Gastrocnemius medialis (tissue), 4 donors: ENCODE data around the gene PROZ. TPM values are rescaled to one million over a fixed set of nuclear protein-coding genes. Genes with fewer than 3 reads are reported as not detected.
A peak's percentile ranks its signal among the peaks of the same experiment; 100 is the strongest.

ENCODE experiments used
- ATAC-seq, 2 donors: fragments of 150-250 bp; one replicate each; pipeline ENCODE4 v1.9.1; 2016
- DNase-seq, 2 donors: peaks; one replicate each; pipeline ENCODE4 v3.0.0-alpha.2; 2019
- H3K27ac ChIP-seq, 4 donors: fragments of 200-600 bp; sonication (generic); 1 replicate in 1 of 4; 2 replicates in 3 of 4; pipeline ENCODE4 v1.5.1; 2016 to 2018; ENCODE audit warnings: mild to moderate bottlenecking in 2 of 4, moderate library complexity in 1 of 4
- H3K27me3 ChIP-seq, 3 donors: fragments of 200-600 bp; sonication (generic) in 2 of 3; 1 replicate in 1 of 3; 2 replicates in 2 of 3; pipeline versions ENCODE4 v1.5.1 to v1.6.0; 2016 to 2019; ENCODE audit warnings: mild to moderate bottlenecking in 1 of 3, moderate library complexity in 1 of 3
- H3K36me3 ChIP-seq, 2 donors: fragments of 200-600 bp; sonication (generic) in 1 of 2; one replicate each; pipeline ENCODE4 v1.5.1; 2017 to 2018
- H3K4me1 ChIP-seq, 2 donors: fragments of 200-600 bp; sonication (generic) in 1 of 2; one replicate each; pipeline ENCODE4 v1.5.1; 2016 to 2017; ENCODE audit warnings: mild to moderate bottlenecking in 2 of 2
- H3K4me3 ChIP-seq, 4 donors: fragments of 200-600 bp; sonication (generic) in 3 of 4; 1 replicate in 1 of 4; 2 replicates in 3 of 4; pipeline ENCODE4 v1.5.1; 2016 to 2019; ENCODE audit warnings: mild to moderate bottlenecking in 2 of 4
- H3K9me3 ChIP-seq, 3 donors: fragments of 200-600 bp; sonication (generic) in 2 of 3; 1 replicate in 1 of 3; 2 replicates in 2 of 3; pipeline ENCODE4 v1.5.1; 2016 to 2019
- POLR2A ChIP-seq, 2 donors: fragments of 450-650 bp; IDR thresholded peaks; one replicate each; pipeline ENCODE4 v1.6.1; 2017; ENCODE audit warnings: antibody characterized with exemption in 2 of 2, mild to moderate bottlenecking in 2 of 2, moderate library complexity in 2 of 2
- in situ Hi-C, 4 donors: fragments of 200-750 bp; cut with MboI; loops; one replicate each; pipeline versions ENCODE4 v1.15.0 to v1.8.0; 2017; ENCODE audit warnings: low sequenced_read_pairs in 4 of 4
- intact Hi-C: fragments of 100-400 bp; cut with DNase I; formaldehyde crosslinking; loops from one replicate; pipeline ENCODE4 v1.15.1; 2023; ENCODE audit warnings: low total_unique reads
- total RNA-seq, 4 donors: library from RNA; depleted of rRNA; stranded (reverse); fragments of >200 nt; gene quantifications; one replicate each; pipeline versions ENCODE4 v1.1.0 to v1.2.3, GENCODE V29; 2016
- TF ChIP-seq, protein P1 (sequence below), 5 experiments: fragments of 450-650 bp in 3 of 5; fragments of 200-600 bp in 2 of 5; sonication (generic) in 2 of 5; IDR thresholded peaks in 4 of 5; conservative IDR thresholded peaks in 1 of 5; 1 replicate in 4 of 5; 2 replicates in 1 of 5; pipeline ENCODE4 v1.5.1; 2016 to 2019; ENCODE audit warnings: antibody characterized with exemption in 5 of 5, mild to moderate bottlenecking in 3 of 5, moderate library complexity in 3 of 5

The PROZ gene
- total RNA-seq, 4 donors from 2014 or later: not detected

DNA sequence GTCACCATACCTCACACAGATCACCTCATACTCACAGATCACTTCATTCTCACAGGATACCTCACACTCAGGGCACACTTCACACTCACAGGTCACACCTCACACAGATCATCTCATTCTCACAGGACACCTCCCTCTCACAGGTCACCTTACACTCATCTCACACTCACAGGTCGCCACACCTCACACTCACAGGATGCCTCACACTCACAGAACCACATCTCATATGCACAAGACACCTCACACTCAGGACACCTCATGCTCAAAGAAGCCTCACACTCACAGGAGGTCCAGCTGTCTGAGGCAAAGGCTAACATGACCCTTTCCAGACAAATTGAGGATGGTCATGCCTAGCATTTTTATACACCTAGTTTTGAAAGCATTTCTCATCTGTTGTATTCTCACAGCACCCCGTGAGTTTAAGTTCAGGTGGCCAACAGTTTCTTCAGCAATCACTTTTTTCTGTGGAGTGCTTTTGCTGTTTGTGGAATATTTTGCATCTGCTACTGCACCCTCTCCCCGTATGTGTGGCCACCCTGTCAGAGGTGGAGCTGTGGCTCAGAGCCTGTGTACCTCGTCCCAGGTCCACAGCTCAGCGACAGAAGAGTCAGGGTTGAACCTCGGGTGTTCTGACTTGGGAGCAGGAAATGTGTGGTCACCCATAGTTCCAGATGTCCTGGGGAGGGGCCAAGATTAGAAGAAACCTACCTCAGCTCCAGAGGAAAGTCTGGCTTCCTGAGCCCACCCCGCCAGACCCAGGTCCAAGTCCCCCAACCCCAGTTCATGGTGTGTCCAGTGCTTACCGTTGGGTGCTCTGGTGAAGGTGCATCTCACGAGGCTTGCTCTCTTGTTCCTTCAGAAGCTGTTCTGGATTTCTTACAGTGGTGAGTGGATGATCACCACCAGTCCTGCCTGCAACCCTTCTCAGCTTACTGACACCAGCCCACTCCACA, 45.3 kb upstream of the PROZ start:
- H3K27me3 ChIP-seq: peaks cover 26 to 29% (median 29%) of the 10 kb centered on the region in 3 donors
- H3K36me3 ChIP-seq: no peaks in the 10 kb centered on the region
- DNase-seq (peak in 1 of 2 donors; percentile 2), ATAC-seq (no peak)
- in situ Hi-C loops (no loop called here), intact Hi-C loops (no loop called here)
- no peak overlapping the region for H3K4me3 ChIP-seq
- H3K27ac ChIP-seq: no peak overlapping the region
- no peaks in the 10 kb centered on the region for H3K4me1 ChIP-seq
- TF ChIP-seq POLR2A (IDR thresholded peaks at IDR 0.05): no peak
- TF ChIP-seq, protein P1, sequence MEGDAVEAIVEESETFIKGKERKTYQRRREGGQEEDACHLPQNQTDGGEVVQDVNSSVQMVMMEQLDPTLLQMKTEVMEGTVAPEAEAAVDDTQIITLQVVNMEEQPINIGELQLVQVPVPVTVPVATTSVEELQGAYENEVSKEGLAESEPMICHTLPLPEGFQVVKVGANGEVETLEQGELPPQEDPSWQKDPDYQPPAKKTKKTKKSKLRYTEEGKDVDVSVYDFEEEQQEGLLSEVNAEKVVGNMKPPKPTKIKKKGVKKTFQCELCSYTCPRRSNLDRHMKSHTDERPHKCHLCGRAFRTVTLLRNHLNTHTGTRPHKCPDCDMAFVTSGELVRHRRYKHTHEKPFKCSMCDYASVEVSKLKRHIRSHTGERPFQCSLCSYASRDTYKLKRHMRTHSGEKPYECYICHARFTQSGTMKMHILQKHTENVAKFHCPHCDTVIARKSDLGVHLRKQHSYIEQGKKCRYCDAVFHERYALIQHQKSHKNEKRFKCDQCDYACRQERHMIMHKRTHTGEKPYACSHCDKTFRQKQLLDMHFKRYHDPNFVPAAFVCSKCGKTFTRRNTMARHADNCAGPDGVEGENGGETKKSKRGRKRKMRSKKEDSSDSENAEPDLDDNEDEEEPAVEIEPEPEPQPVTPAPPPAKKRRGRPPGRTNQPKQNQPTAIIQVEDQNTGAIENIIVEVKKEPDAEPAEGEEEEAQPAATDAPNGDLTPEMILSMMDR (IDR thresholded peaks at IDR 0.05 in 4 of 5, conservative IDR thresholded peaks at IDR 0.05 in 1 of 5): no peak
- no peaks in the 10 kb centered on the region for H3K9me3 ChIP-seq

- H3K27me3 ChIP-seq: peaks cover 26 to 29% (median 29%) of the 10 kb centered on the region in 3 donors
These were observed 44.6 kb upstream of the PROZ start for GRCh38 chr13:113113846-113114271.

DNA sequence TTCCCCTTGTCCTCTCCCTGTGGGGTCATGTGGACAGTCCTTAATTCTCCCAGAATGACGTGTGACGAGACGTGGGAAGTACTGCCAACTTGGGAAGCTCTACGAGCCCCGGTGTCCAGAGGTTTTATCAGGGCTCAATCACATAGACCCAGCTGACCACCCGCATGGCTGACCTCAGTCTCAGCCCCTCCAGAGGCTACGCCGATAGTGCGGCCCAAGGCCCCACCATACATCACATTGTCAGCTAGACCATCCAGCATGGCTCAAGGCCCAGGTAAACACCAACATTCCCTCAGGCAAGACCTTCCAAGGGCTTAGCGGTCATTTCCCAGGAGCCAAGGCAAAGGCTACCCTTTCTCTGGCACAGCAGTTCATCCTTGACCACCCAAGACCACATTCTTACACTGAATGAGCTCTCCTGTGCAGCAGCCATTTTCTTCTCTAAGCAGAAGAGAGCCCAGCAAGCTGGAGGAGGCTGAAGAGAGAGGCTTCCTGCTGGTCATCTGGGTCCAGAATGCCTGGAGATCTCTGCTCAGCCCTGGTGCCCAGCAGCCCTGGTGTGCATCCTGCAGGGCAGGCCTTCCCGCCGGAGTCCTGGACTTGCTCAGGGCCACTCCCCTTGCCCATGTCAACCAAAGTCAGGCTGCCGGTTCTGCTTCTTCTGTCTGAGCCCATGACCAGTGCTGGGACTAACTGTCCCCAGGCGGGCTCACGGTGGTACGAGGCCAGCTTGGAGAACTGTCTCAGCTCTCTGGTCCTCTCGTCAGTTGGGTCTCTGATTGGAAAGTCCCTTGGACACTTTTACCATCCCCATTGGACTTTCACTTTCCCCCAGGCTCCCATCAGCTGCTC, 43.7 kb upstream of the PROZ start:
- no peaks in the 10 kb centered on the region for H3K36me3 ChIP-seq
- no peaks in the 10 kb centered on the region for H3K4me1 ChIP-seq
- H3K27ac ChIP-seq: no peak overlapping the region
- peak in 1 of 2 donors; percentile 6 for DNase-seq
- no peak overlapping the region for H3K4me3 ChIP-seq
- TF ChIP-seq, protein P1 (IDR thresholded peaks at IDR 0.05 in 4 of 5, conservative IDR thresholded peaks at IDR 0.05 in 1 of 5): no peak
- no peak for TF ChIP-seq POLR2A (IDR thresholded peaks at IDR 0.05)
- no peaks in the 10 kb centered on the region for H3K9me3 ChIP-seq
- ATAC-seq: no peak
- in situ Hi-C loops: no loop called here
- H3K27me3 ChIP-seq: peaks cover 19 to 24% (median 22%) of the 10 kb centered on the region in 3 donors
- intact Hi-C loops: no loop called here

More at GRCh38 chr13:113113846-113114271, 44.6 kb upstream of the PROZ start:
- no peak overlapping the region for H3K27ac ChIP-seq
- no peaks in the 10 kb centered on the region for H3K9me3 ChIP-seq
- ATAC-seq: no peak
- peak in 1 of 2 donors; percentile 4 for DNase-seq
- H3K4me1 ChIP-seq: no peaks in the 10 kb centered on the region
- no peaks in the 10 kb centered on the region for H3K36me3 ChIP-seq
- in situ Hi-C loops (no loop called here), intact Hi-C loops (no loop called here)
- no peak overlapping the region for H3K4me3 ChIP-seq
- TF ChIP-seq, protein P1 (IDR thresholded peaks at IDR 0.05 in 4 of 5, conservative IDR thresholded peaks at IDR 0.05 in 1 of 5): no peak
- no peak for TF ChIP-seq POLR2A (IDR thresholded peaks at IDR 0.05)

DNA sequence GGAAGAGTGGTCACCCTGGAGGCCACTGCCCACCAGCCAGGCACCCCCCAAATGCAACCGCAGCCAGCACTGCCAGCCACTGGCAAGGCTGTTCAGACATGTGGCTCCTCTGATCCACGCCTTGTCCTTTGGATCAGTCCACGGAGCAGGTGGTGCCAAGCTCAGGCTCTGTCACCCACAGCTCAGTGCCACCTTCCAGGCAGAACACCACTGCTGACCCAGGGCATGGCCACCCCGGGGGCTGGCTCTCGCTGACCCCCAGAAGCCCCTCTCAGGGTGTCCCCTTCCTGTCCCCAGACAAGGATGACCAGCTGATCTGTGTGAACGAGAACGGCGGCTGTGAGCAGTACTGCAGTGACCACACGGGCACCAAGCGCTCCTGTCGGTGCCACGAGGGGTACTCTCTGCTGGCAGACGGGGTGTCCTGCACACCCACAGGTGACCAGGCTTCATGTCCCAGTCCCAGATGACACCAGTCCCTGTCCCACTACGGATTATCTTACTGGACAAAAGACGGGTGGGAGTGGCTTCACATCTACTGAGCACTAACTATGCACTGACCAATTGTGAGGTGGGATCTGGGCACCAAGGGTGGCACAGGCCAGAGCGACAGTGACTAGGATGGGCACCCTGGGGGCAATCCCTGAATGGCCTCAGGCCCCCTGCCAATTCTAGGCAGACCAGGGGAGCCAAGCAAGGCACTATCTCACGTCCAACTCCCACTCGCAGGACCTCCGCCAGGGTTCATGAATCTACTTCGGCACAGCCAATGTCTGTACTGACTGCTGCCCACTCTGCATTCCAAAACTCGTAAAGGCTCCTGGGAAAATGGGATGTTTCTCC, 42.9 kb upstream of the PROZ start:
- Histone ChIP-seq H3K4me3 (no peak overlapping the region), H3K9me3 (no peaks in the 10 kb centered on the region), H3K4me1 (no peaks in the 10 kb centered on the region), H3K27me3 (peaks cover 12 to 15% (median 14%) of the 10 kb centered on the region in 3 donors), H3K27ac (no peak overlapping the region), H3K36me3 (no peaks in the 10 kb centered on the region)
- peak in 1 of 2 donors; percentile 2 for DNase-seq
- no peak for TF ChIP-seq POLR2A (IDR thresholded peaks at IDR 0.05)
- TF ChIP-seq, protein P1 (IDR thresholded peaks at IDR 0.05 in 4 of 5, conservative IDR thresholded peaks at IDR 0.05 in 1 of 5): no peak
- no peak for ATAC-seq
- intact Hi-C loops (no loop called here), in situ Hi-C loops (no loop called here)
